ENCODE results near the gene DLG2.
A peak's percentile ranks its signal among the peaks of the same experiment; 100 is the strongest.

DLG2 gene

GRCh38 chr11:83685730-83686129 is 1941.4 kb downstream of the DLG2 start:
- Histone ChIP-seq H2AFZ (ENCODE audit: low read depth, low read length) (no peak overlapping the region), H3K79me2 (ENCODE audit: low read length) (no peaks in the 10 kb centered on the region), H3K4me3 (ENCODE audit: low read length) (no peak overlapping the region), H3K9me3 (ENCODE audit: insufficient read depth, low read length) (no peaks in the 10 kb centered on the region), H3K27me3 (ENCODE audit: low read depth, low read length) (peaks cover 55% of the 10 kb centered on the region), H3K4me1 (ENCODE audit: low read length) (peaks cover 25% of the 10 kb centered on the region), H3K36me3 (replicated peaks; ENCODE audit: low read depth, low read length) (no peaks in the 10 kb centered on the region), H3K27ac (ENCODE audit: low read length) (no peak overlapping the region), H3K4me2 (ENCODE audit: low read length) (no peak overlapping the region), H4K20me1 (ENCODE audit: insufficient read depth, low read length) (peaks cover 4% of the 10 kb centered on the region; the same call in 1 of the 2 replicates), H3K9ac (ENCODE audit: low read length) (no peak overlapping the region)
- no peak for TF ChIP-seq EZH2phosphoT487 (IDR thresholded peaks at IDR 0.05; ENCODE audit: low read depth)
- TF ChIP-seq, protein P1, sequence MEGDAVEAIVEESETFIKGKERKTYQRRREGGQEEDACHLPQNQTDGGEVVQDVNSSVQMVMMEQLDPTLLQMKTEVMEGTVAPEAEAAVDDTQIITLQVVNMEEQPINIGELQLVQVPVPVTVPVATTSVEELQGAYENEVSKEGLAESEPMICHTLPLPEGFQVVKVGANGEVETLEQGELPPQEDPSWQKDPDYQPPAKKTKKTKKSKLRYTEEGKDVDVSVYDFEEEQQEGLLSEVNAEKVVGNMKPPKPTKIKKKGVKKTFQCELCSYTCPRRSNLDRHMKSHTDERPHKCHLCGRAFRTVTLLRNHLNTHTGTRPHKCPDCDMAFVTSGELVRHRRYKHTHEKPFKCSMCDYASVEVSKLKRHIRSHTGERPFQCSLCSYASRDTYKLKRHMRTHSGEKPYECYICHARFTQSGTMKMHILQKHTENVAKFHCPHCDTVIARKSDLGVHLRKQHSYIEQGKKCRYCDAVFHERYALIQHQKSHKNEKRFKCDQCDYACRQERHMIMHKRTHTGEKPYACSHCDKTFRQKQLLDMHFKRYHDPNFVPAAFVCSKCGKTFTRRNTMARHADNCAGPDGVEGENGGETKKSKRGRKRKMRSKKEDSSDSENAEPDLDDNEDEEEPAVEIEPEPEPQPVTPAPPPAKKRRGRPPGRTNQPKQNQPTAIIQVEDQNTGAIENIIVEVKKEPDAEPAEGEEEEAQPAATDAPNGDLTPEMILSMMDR (IDR thresholded peaks at IDR 0.05; ENCODE audit: low read depth, low read length), result no peak

DNA sequence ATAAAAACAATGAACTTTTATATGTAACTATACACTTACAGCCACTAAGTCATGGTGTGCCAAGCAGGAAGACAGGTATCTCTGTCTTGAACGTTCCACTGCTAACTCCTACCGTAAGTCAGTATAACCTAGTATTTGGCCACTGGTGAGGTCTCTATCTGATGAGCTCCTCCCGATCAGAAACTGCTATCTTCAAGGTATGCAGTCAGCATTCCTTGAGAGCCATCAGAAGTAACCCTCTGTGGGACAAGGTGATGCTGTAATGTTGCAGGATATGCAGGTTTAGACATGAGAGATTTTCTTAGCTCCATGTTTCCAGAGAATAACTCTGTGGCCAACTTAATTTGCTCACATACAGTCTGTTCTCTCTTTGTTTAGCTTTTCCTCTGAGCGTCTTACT is 1943.1 kb downstream of the DLG2 start:
- no peaks in the 10 kb centered on the region for H3K36me3 ChIP-seq (replicated peaks; ENCODE audit: low read depth, low read length)
- no peak overlapping the region for H3K9ac ChIP-seq (ENCODE audit: low read length)
- H3K9me3 ChIP-seq (ENCODE audit: insufficient read depth, low read length), result no peaks in the 10 kb centered on the region
- H4K20me1 ChIP-seq (ENCODE audit: insufficient read depth, low read length), result peaks cover 4% of the 10 kb centered on the region; the same call in 1 of the 2 replicates
- no peak overlapping the region for H3K4me3 ChIP-seq (ENCODE audit: low read length)
- no peak overlapping the region for H3K4me2 ChIP-seq (ENCODE audit: low read length)
- no peak for TF ChIP-seq EZH2phosphoT487 (IDR thresholded peaks at IDR 0.05; ENCODE audit: low read depth)
- TF ChIP-seq, protein P1 (IDR thresholded peaks at IDR 0.05; ENCODE audit: low read depth, low read length), result no peak
- no peaks in the 10 kb centered on the region for H3K79me2 ChIP-seq (ENCODE audit: low read length)
- no peak overlapping the region for H2AFZ ChIP-seq (ENCODE audit: low read depth, low read length)
- peaks cover 30% of the 10 kb centered on the region for H3K4me1 ChIP-seq (ENCODE audit: low read length)
- H3K27ac ChIP-seq (ENCODE audit: low read length), result no peak overlapping the region
- H3K27me3 ChIP-seq (ENCODE audit: low read depth, low read length), result peaks cover 68% of the 10 kb centered on the region

DNA sequence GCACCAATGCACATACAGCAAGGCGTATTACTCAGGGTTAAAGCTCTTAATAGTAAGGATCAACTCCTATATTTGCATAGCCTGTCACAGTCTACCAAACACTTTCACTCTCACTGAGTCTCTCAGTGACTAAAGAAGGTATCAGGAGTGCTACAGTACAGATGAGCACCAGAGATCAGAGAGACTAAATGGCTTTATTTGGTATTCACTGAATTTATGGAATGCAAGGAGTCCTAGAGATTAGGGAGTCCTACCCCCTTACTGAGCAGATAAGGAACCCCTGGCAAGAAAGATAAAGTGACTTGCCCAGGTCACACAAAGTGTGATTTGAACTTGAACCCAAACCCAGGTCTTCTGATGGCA is 1944.6 kb downstream of the DLG2 start:
- Histone ChIP-seq H3K4me2 (ENCODE audit: low read length) (peak overlapping the region; percentile 98), H3K4me3 (ENCODE audit: low read length) (peak overlapping the region; percentile 75; the same call in 1 of the 2 replicates), H3K9ac (ENCODE audit: low read length) (no peak overlapping the region), H3K27ac (ENCODE audit: low read length) (no peak overlapping the region), H3K9me3 (ENCODE audit: insufficient read depth, low read length) (no peaks in the 10 kb centered on the region), H3K27me3 (ENCODE audit: low read depth, low read length) (peaks cover 68% of the 10 kb centered on the region), H3K4me1 (ENCODE audit: low read length) (peaks cover 30% of the 10 kb centered on the region), H3K36me3 (replicated peaks; ENCODE audit: low read depth, low read length) (no peaks in the 10 kb centered on the region), H4K20me1 (ENCODE audit: insufficient read depth, low read length) (peaks cover 4% of the 10 kb centered on the region; the same call in 1 of the 2 replicates), H3K79me2 (ENCODE audit: low read length) (no peaks in the 10 kb centered on the region), H2AFZ (ENCODE audit: low read depth, low read length) (no peak overlapping the region)
- TF ChIP-seq, protein P1 (IDR thresholded peaks at IDR 0.05; ENCODE audit: low read depth, low read length), result no peak
- no peak for TF ChIP-seq EZH2phosphoT487 (IDR thresholded peaks at IDR 0.05; ENCODE audit: low read depth)

- no peaks in the 10 kb centered on the region for H3K79me2 ChIP-seq (ENCODE audit: low read length)
- no peak overlapping the region for H2AFZ ChIP-seq (ENCODE audit: low read depth, low read length)
- TF ChIP-seq, protein P1 (IDR thresholded peaks at IDR 0.05; ENCODE audit: low read depth, low read length), result no peak
- TF ChIP-seq EZH2phosphoT487 (IDR thresholded peaks at IDR 0.05; ENCODE audit: low read depth), result no peak
- peaks cover 4% of the 10 kb centered on the region; the same call in 1 of the 2 replicates for H4K20me1 ChIP-seq (ENCODE audit: insufficient read depth, low read length)
- H3K36me3 ChIP-seq (replicated peaks; ENCODE audit: low read depth, low read length), result no peaks in the 10 kb centered on the region
- peaks cover 68% of the 10 kb centered on the region for H3K27me3 ChIP-seq (ENCODE audit: low read depth, low read length)
- H3K27ac ChIP-seq (ENCODE audit: low read length), result no peak overlapping the region
- H3K9me3 ChIP-seq (ENCODE audit: insufficient read depth, low read length), result no peaks in the 10 kb centered on the region
- peaks cover 30% of the 10 kb centered on the region for H3K4me1 ChIP-seq (ENCODE audit: low read length)
- H3K9ac ChIP-seq (ENCODE audit: low read length), result no peak overlapping the region
- peak overlapping the region; percentile 75 for H3K4me3 ChIP-seq (ENCODE audit: low read length)
- peak overlapping the region; percentile 98 for H3K4me2 ChIP-seq (ENCODE audit: low read length)
These were observed 1945.1 kb downstream of the DLG2 start for GRCh38 chr11:83681906-83682610.
